VCaP (cell line): ENCODE data around the gene TAPBP.

Source experiments
- H3K27ac ChIP-seq: fragments of 450-650 bp; 2 replicates; pipeline ENCODE4 v1.5.1; 2017
- CTCF ChIP-seq: fragments of 450-650 bp; conservative IDR thresholded peaks from 2 replicates; pipeline ENCODE4 v1.5.1; 2017; ENCODE audit warnings: mild to moderate bottlenecking, moderate library complexity

TAPBP gene

GRCh38 chr6:33317419-33317668 is 3.5 kb upstream of the TAPBP start:
- TF ChIP-seq CTCF, result no peak
- peak overlapping the region; percentile 100 for H3K27ac ChIP-seq

GRCh38 chr6:33316603-33317418 is 2.9 kb upstream of the TAPBP start:
- peak overlapping the region; percentile 100 for H3K27ac ChIP-seq
- no peak for TF ChIP-seq CTCF

GRCh38 chr6:33315793-33316602 is 2.1 kb upstream of the TAPBP start:
- H3K27ac ChIP-seq, result peak overlapping the region; percentile 100
- no peak for TF ChIP-seq CTCF

GRCh38 chr6:33314943-33315792 is 1.3 kb upstream of the TAPBP start:
- peak overlapping the region; percentile 100 for H3K27ac ChIP-seq
- TF ChIP-seq CTCF, result 0 out of 2 replicates have a peak, but pooled peaks have one; percentile 7

GRCh38 chr6:33314515-33314942 is 651 bp upstream of the TAPBP start:
- no peak for TF ChIP-seq CTCF
- peak overlapping the region; percentile 100 for H3K27ac ChIP-seq

- TF ChIP-seq CTCF, result no peak
- peak overlapping the region; percentile 100 for H3K27ac ChIP-seq
These were observed 671 bp downstream of the TAPBP start for GRCh38 chr6:33313105-33313708.
